ENCODE measurements around the gene UNC5C. TPM values are rescaled to one million over a fixed set of nuclear protein-coding genes. Genes with fewer than 3 reads are reported as not detected.
"Not testable (repeated sequence)": the region's sequence is repeated elsewhere in the genome, so short reads cannot be mapped to it uniquely, and the experiment has no call there.

UNC5C gene
- total RNA-seq, 1 donor from 2014 or later, result 2.6 TPM

DNA sequence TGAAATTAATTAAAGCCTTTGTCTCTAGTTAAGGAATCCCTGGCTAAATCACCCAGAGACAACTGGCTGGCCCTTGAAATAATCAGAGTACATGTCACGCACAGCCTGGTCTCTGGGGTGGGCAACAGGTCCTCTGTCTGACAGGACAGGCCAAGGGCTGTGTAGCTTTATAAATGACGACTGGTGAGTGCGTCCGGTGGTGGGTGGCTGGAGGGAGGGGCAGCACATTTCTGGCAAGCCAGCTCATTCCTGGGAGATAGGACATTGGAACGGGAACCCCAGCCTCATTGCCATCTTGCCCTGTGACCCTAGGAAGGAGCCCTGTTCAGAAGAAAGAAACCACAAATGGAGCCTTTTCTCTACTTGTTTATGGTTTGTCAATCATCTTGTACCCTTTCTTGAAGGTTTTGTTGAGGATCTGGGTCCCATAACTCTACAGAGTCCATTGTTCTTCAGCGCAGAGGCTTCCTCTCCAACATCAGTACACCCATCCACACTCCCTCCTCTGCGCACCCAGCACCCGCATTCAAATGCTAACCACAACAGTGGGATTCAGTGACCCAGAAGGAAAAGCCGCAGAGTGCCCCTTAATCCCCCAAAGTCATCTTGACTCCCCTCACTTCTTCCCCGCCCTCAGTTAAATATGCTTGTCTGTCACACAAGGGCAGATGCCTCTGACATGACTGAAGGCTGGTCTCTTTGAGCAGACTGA, 368.1 kb downstream of the UNC5C start:
- DNase-seq (ENCODE audit: low spot score), result no peak

DNA sequence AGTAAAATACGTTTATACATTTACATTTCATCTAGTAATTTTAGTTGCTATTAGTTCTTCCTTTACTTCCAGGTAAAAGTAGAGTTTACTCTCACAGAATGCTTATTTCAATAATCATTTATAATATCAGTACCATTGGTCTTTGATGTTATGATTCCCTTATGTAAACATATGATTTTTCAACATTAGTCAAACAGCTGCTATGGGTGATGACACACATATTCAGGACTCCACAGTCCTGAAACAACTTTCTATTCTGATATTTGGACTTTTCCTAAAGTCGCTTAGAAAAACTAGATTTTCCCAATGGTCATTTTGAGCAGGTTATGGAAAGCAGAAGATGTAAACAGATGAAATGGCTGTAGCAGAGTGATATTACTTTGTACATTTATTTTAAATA, 369.8 kb downstream of the UNC5C start:
- no peak for DNase-seq (ENCODE audit: low spot score)

DNA sequence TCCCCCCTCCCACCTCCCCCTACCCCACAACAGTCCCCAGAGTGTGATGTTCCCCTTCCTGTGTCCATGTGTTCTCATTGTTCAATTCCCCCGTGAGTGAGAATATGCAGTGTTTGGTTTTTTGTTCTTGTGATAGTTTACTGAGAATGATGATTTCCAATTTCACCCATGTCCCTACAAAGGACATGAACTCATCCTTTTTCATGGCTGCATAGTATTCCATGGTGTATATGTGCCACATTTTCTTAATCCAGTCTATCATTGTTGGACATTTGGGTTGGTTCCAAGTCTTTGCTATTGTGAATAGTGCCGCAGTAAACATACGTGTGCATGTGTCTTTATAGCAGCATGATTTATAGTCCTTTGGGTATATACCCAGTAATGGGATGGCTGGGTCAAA, 377.4 kb downstream of the UNC5C start:
- not testable (repeated sequence) for DNase-seq (ENCODE audit: low spot score)

DNA sequence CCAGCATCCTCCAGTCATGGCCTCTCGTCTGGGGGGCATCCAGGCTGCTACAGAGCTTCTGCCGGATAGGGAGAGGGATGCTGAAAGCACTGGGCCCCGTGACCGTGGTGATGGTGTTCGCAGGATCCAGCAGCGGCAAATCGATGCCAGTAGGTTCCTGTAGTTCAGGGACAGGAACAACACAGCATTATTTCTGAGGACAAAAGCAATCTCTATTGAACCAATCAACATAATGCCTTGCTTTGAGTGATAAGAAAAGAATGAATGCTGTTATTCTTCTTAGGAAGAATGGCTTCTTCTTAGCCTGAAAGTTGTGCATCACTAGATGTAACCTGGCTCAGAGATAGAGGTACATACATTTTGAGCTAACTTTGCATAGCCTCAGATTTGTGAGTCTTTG, 378.6 kb downstream of the UNC5C start:
- no peak for DNase-seq (ENCODE audit: low spot score)

DNA sequence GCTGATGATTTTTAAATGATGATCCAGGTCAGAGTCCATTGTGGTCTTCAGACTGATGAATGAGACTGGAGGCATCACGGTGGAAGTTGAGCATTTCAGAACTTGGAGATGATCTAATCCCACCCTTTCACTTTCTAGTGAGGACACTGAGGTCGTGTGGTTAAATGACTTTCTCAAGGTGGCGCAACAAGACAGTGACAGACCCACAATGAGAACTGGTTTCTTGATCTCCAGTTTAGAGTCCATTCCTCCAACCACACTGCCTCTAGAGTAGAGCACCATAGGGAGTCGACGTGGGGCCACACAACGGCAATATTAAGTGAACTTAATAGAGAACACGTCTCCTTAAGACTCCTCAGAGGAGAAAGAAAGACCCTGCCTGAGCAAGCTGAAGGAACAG, 381.0 kb downstream of the UNC5C start:
- DNase-seq (ENCODE audit: low spot score), result no peak

DNA sequence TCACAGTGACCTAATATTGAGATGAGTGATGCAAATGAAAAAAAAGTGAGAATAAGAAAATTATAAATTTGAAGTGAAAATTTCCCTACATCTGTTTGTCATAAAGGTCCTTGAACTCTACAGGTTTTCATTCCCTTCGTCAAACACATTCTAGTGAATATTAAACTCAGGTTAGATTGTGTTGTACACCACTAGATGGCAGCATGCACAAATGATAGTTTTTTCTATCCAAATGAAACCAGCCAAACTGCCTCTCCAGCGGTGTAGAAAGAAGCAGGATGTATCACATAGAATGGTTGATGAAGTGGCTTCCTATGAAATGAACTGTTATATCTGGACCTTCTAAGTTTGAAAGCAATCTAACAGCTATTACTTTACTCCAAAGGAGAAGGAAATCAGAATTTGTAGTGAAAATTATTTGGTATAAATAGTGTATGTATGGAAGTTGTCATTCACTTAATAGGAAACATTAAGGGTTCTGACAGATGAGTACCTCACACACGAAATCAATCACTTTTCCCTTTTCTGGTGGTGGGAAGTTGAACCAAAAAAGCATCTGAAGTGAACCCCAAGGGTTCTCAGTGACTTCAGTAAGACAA, 382.7 kb downstream of the UNC5C start:
- peak; percentile 48 for DNase-seq (ENCODE audit: low spot score)

DNA sequence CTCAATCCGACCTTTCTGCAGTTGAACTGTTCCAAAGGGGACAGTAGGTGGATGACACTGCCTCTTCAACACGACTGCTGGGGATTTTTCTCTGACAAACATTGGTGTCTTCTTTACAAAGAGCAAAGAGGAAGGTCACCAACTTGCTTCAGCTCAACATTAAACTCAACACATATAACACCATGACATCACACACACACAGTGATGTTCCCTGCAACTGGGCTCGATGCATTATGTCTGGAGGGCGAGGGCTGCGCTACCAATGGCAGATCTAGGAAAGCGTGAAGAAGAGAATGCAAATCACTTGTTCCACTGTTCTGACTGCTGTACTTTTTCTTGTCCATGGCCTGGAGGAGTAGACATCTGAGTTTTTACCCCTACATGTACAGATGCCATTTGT, 385.9 kb downstream of the UNC5C start:
- DNase-seq (ENCODE audit: low spot score), result no peak

DNA sequence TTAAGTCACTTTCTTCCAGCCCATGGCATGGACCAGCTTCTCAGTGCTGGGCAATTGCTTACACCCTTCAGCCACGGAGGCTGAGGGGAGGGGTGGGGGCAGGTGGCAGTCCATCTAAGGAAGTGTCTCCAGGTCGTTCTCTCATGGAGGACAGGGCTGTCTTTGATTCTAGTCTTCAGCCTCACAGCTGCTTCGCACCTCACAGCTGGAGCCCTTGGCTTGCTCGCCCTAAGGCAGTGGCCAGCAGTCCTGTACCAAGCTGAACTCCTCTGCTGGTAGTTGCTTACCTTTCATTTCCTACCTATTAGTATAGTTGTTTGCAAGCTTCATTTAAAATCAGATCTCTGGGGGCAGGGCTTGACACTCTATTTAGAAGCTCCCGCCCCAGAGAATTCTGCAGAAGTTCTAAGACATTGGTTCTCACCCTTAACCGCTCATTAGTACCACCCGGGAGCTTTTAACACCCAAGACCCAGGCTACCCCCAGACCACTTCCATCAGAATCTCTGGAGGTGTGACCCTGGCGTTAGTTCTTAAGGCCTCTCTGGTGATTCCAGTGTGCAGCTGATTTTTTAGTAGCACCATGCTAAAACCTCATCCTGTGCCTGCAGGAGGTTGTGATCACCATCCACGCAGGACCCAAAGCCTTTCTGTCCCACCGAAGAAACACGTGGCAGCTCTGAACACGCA, 386.8 kb downstream of the UNC5C start:
- no peak for DNase-seq (ENCODE audit: low spot score)

DNA sequence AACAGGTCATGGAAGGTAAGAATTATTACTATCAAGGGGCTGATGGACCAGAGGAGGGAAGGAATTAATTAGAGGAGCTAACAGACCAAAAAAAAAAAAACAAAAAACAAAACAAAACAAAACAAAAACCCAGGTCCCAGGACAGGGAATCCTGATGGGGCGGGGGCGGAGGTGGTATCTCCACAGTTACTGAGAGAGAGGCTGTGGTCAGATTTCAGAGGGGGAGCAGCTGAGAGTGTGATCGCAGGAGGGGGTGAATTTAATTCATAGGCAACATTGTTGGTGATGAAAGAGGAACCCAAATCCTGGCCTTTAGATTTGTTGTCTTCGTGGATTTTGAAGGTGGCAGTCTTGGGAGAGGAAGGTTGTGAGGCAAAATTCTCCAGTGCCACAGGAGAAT, 389.4 kb downstream of the UNC5C start:
- DNase-seq (ENCODE audit: low spot score), result no peak

DNA sequence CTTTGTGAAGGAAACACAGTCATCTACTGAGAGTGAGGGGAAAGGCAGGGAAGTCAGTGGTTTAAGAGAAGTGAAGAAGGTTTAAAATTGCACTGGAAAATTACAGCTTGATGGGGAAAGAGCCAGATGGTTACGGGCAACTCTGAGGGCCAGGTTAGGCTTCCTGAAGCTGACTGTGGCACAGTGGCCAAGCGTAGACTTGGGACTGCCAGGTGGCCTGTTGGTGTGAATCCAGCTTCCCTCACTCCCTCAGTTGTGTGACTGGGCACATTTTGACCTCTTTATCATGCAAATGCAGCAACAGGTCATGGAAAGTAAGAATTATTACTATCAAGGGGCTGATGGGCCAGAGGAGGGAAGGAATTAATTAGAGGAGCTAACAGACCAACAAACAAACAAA, 390.1 kb downstream of the UNC5C start:
- no peak for DNase-seq (ENCODE audit: low spot score)

DNA sequence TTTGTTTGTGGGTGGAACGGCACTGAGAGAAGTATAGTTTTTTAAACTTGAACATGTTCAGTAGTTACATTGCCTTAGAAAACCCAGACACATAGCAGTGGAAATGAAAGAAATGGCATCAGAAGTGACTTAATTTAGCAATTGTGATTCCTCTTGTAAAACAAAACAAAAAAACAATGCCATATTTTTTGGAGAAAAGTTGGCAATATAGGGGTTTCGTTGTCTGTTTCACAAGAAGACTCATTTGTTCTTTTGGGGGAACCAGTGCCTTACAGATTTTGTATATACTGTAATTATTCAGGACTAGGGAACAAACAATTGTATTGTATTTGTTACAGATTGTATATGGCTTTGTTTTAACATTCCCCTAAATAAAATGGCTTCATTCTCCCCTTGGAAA, 390.7 kb downstream of the UNC5C start:
- no peak for DNase-seq (ENCODE audit: low spot score)

DNA sequence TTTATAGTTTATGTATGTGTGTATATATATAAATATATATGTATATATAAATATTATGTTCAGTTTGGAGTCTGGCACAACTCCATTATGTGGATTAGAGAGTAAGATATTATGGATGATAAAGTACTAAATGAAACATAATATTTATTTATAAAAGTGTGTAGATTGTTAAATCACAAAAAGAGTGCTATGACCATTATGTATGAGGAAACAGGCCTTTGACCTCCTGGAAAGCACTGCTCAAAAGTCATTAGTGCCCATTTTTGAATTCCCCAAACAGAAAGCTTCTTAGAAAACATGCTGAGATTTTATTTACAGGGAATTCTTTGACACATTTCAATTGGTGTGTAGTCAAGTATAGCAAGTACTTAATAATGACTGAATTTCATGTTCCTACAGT, 391.2 kb downstream of the UNC5C start:
- DNase-seq (ENCODE audit: low spot score), result no peak

DNA sequence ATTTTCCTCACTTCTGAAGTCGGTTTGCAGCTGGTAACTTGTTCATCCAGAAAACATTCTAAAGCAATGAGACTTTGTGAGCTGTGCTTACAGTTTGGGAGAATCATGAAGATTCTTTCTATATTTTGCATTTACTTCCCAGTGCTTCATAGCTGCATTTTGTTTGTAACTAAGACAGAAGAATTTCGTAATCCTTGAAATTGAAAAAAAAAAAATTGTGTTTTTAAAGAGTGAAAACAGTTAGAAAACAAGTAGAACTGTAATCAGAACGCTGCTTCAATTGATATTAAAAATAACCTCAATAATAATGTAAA, 392.4 kb downstream of the UNC5C start:
- no peak for DNase-seq (ENCODE audit: low spot score)

DNA sequence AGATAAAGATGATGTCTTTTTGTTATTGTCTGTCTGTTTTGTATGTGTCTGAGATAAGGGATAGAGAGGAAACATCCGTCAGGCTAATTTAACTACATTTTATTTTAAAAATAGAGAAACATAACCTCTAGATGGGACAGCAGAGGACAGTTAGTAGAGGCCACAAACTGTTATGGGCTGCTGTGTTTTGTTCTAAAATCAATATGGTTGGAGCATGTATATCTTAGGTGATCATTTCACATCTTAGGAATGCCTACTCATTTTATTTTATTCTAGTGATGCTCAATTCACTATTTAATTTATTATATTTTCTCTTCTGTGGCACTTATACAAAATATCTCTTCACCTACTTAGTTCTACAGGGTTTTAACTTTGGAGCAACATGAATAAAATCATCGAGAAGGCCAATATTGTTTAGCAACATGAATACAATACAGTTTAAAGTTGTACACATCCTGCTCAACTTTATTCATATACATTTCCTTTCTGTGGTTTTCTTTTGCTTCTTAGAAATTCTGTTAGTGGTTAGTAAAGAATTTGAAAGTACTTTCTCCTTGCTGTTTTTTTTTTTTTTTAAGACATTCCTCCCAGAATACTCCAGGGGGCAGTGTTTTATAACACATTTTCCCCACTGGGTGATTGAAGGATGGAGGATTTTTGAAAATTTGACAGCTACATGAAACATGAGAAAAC, 392.9 kb downstream of the UNC5C start:
- no peak for DNase-seq (ENCODE audit: low spot score)

DNA sequence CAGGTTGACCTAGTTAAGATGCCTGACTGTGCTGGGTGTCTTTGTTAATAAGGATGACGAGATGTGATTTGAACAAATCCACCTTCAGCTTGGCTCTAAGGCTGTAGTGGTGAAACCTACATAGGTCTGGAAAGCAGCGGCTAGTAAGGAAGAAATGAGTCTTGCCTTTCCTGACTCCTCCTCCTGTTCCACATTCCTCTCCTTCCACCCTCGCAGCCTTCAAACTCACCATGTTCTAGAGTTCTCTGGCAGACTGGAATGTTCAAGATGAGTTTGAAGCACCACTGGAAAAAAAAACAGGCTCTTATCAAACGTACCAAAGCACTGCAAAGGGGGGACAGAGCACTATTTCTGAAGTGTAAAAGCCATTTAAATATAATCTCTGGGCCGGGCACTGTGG, 395.6 kb downstream of the UNC5C start:
- DNase-seq (ENCODE audit: low spot score), result no peak

DNA sequence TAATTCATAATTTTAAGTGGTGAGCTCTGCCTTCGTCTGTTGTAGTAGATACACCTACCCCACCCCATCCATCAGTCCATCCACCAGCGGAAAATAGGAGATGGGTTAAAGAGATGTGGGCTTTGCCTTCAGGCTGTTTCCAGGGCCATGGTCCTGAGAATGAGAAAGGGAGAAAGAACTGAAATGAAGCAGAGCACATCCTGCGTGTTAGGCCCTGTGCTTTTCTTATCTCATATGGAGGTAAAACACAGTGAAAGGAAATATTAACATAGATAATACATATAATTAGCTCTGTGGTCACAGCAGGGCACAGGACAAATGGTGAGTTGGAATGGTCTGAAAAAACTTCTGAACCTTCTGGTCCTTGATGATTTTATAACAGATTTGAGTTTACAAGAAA, 397.5 kb downstream of the UNC5C start:
- DNase-seq (ENCODE audit: low spot score), result no peak

DNA sequence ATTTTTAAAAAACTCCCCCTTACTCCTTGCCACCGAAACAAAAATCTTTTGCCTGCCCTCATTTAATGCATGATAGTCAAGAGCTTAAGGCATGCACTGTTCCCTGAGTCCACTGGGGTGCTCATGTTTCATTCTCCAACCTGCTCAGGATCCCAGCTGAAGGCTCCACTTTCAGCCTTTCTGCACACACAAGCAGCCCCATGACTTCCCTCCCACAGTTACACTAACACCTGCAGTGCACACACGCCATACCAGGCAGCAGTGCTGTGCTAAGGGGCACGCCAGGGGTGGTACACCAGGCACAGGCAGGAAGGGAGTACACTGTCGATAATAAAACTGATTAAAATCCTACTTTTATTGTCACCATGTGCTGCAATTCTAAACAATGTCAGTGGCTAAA, 405.8 kb downstream of the UNC5C start:
- DNase-seq (ENCODE audit: low spot score), result no peak

DNA sequence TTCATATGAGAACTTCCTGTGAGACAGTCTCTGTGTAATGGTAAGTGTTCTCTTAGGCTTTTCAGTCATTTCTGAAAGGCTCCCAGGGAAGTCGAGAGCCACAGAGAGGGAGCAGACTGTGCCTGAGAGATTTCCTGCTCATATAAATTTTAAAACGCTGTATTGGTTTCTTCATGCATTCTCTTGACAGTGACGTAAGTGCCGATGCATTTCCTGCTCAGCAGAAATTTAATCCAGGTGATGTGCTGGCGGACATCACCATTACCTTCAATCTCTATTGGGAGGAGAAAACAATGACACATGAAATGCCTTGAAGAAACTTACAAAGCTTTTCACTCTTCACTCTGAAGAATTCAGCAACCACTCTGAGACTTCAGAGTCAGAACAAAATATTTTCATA, 407.4 kb downstream of the UNC5C start:
- DNase-seq (ENCODE audit: low spot score), result no peak

DNA sequence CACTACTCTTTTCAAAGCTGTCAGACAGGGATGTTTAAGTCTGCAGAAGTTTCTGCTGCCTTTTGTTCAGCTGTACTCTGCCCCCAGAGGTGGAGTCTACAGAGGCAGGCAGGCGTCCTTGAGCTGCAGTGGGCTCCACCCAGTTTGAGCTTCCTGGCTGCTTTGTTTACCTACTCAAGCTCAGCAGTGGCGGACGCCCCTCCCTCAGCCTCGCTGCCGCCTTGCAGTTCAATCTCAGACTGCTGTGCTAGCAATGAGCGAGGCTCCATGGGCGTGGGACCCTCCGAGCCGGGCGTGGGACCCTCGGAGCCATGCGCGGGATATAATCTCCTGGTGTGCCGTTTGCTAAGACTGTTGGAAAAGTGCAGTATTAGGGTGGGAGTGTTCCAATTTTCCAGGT, 409.3 kb downstream of the UNC5C start:
- DNase-seq (ENCODE audit: low spot score), result not testable (repeated sequence)

DNA sequence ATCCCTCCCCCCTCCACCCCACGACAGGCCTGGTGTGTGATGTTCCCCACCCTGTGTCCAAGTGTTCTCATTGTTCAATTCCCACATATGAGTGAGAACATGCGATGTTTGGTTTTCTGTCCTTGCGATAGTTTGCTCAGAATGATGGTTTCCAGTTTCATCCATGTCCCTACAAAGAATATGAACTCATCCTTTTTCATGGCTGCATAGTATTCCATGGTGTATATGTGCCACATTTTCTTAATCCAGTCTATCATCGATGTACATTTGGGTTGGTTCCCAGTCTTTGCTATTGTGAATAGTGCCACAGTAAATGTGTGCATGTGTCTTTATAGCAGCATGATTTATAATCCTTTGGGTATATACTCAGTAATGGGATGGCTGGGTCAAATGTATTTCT, 414.8 kb downstream of the UNC5C start:
- DNase-seq (ENCODE audit: low spot score), result not testable (repeated sequence)

DNA sequence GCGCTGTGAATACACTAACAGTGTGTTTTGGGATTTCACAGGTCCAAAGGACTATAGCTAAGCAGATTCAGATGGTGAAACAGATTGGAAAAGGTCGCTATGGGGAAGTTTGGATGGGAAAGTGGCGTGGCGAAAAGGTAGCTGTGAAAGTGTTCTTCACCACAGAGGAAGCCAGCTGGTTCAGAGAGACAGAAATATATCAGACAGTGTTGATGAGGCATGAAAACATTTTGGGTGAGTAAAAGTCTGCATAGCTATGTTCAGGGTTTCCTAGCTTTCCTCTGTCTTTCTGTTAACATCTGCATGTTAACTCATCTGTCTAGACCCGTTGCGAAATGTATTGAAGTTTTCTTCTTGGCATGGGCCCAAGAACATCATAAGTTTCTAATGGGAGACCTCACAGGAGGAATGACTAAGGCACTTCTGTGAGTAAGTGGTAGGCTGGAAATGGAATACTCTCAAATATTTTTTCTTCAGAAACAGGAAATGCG, 418.9 kb downstream of the UNC5C start:
- DNase-seq (ENCODE audit: low spot score), result peak; percentile 57

DNA sequence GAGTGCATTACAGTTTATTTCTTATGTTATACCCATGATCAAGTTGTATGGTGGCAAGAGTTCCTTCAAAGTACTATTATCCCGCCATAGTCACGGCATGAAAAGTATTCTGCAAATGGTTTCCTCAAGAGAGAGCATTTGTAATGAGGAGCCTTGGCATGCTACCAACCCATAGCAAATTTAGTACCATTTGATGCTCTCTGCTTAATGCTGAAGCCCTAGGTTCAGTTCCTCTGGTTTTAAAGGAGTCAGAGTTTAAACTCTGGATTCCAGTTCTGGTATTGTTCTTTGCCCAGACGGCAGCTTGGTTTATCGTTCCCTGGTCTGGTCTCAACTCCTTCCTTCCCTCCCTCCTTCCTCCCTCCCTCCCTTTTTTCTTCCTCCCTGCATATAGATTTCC, 419.7 kb downstream of the UNC5C start:
- no peak for DNase-seq (ENCODE audit: low spot score)

All from mucosa of gallbladder (tissue), 1 donor.